OCI-LY7 (cell line): ENCODE data around the gene NUP42. TPM values are rescaled to one million over a fixed set of nuclear protein-coding genes. Genes with fewer than 3 reads are reported as not detected.
"Not testable (repeated sequence)": the region's sequence is repeated elsewhere in the genome, so short reads cannot be mapped to it uniquely, and the experiment has no call there.

Source experiments
- BruUV-seq: library from RNA; stranded (reverse); fragments of 400-500 nt; replicated peaks from 2 replicates; lab custom pipeline; 2021; lab: Mats Ljungman, UMichigan
- CTCF ChIA-PET: fragments of 300-600 bp; sonication (Branson Sonifier 250); formaldehyde crosslinking; loops from one replicate; lab custom pipeline; 2022; ENCODE audit warnings: antibody characterized with exemption; ENCODE audit not compliant: unreplicated experiment; lab: Charles Lee
- POLR2A ChIA-PET: fragments of 300-600 bp; sonication (Branson Sonifier 250); formaldehyde crosslinking; loops from one replicate; lab custom pipeline; 2022; ENCODE audit warnings: antibody characterized with exemption; lab: Charles Lee
- DNase-seq: peaks from one replicate; pipeline ENCODE4 v3.0.0-alpha.2; 2015; ENCODE audit warnings: low spot score
- H2AFZ ChIP-seq: fragments of 200-600 bp; sonication (generic), shearing (Covaris generic); 2 replicates; pipeline ENCODE4 v1.6.1; 2014; ENCODE audit warnings: mild to moderate bottlenecking, antibody characterized with exemption, low read length, moderate library complexity
- H3K27ac ChIP-seq: fragments of 200-600 bp; sonication (generic); 2 replicates; pipeline ENCODE4 v1.5.1; 2014; ENCODE audit warnings: mixed run types, low read depth, mild to moderate bottlenecking, moderate library complexity, low read length, inconsistent platforms; ENCODE audit not compliant: poor library complexity, severe bottlenecking
- H3K36me3 ChIP-seq: fragments of 200-600 bp; sonication (generic); 2 replicates; pipeline ENCODE4 v1.6.1; 2014; ENCODE audit warnings: mild to moderate bottlenecking, antibody characterized with exemption, low read length, moderate library complexity, mixed read lengths; ENCODE audit not compliant: insufficient read depth
- H3K4me1 ChIP-seq: fragments of 200-600 bp; sonication (generic); 2 replicates; pipeline ENCODE4 v1.5.1; 2014; ENCODE audit warnings: mild to moderate bottlenecking, low read length; ENCODE audit not compliant: insufficient read depth, poor library complexity, severe bottlenecking
- H3K4me2 ChIP-seq: fragments of 200-600 bp; sonication (generic); 2 replicates; pipeline ENCODE4 v1.6.1; 2014; ENCODE audit warnings: mild to moderate bottlenecking, low read length
- H3K4me3 ChIP-seq: fragments of 200-600 bp; sonication (generic); 2 replicates; pipeline ENCODE4 v1.5.1; 2014; ENCODE audit warnings: mild to moderate bottlenecking, low read depth, low read length; ENCODE audit not compliant: poor library complexity, severe bottlenecking
- H3K79me2 ChIP-seq: fragments of 200-600 bp; sonication (generic); 2 replicates; pipeline ENCODE4 v1.6.1; 2016; ENCODE audit warnings: low read depth, mild to moderate bottlenecking, low read length, moderate library complexity, mixed read lengths; ENCODE audit not compliant: insufficient read depth
- H3K9me2 ChIP-seq: fragments of 200-600 bp; sonication (generic); 2 replicates; pipeline ENCODE4 v1.6.1; 2016; ENCODE audit warnings: mild to moderate bottlenecking, low read length, mixed read lengths; ENCODE audit not compliant: insufficient read depth
- H3K9me3 ChIP-seq: fragments of 200-600 bp; sonication (generic); 2 replicates; pipeline ENCODE4 v1.6.1; 2014; ENCODE audit warnings: mild to moderate bottlenecking, mixed run types, low read length, mixed read lengths
- H4K20me1 ChIP-seq: fragments of 200-600 bp; sonication (generic); 2 replicates; pipeline ENCODE4 v1.6.1; 2014; ENCODE audit warnings: mild to moderate bottlenecking, antibody characterized with exemption, low read length, moderate library complexity, mixed read lengths; ENCODE audit not compliant: insufficient read depth
- CTCF ChIP-seq: fragments of 200-600 bp; sonication (generic); conservative IDR thresholded peaks from 2 replicates; pipeline ENCODE4 v1.5.1; 2014; ENCODE audit warnings: mild to moderate bottlenecking, antibody characterized with exemption, low read length, moderate library complexity, mixed read lengths
- EZH2phosphoT487 ChIP-seq: fragments of 200-600 bp; sonication (generic); IDR thresholded peaks from 2 replicates; pipeline ENCODE4 v1.6.1; 2018; ENCODE audit warnings: low read depth, borderline replicate concordance, mild to moderate bottlenecking, mixed run types, antibody characterized with exemption, low read length, moderate library complexity, mixed read lengths
- intact Hi-C: fragments of 100-400 bp; cut with micrococcal nuclease; formaldehyde crosslinking; loops from one replicate; pipeline ENCODE4 v1.10.0; 2022; ENCODE audit not compliant: unreplicated experiment
- total RNA-seq, 2 experiments: library from RNA; depleted of rRNA in 1 of 2; stranded (reverse); fragments of >200 nt in 1 of 2; shearing (Covaris generic) in 1 of 2; gene quantifications; 2 replicates each; pipeline ENCODE4 v1.2.3, GENCODE V29; 2014 to 2022

NUP42 gene
- total RNA-seq, 2 experiments from 2014 or later, result 73.4 to 103 TPM

- no peak overlapping the region for H2AFZ ChIP-seq
- no peak overlapping the region for H3K4me2 ChIP-seq
- intact Hi-C loops, result no loop called here
- BruUV-seq, result no TSS peak
- no peaks in the 10 kb centered on the region for H4K20me1 ChIP-seq
- H3K4me1 ChIP-seq, result no peaks in the 10 kb centered on the region
- H3K4me3 ChIP-seq, result no peak overlapping the region
- H3K9me3 ChIP-seq, result no peaks in the 10 kb centered on the region
- ChIA-PET POLR2A (interaction anchor here (1.3 kb wide), 1 partner anchor 18 kb away, joined by 3 read pairs; no protein-coding TSS in a partner anchor), CTCF (no interaction called here)
- peaks cover 94% of the 10 kb centered on the region for H3K36me3 ChIP-seq
- H3K27ac ChIP-seq, result no peak overlapping the region
- H3K9me2 ChIP-seq, result no peaks in the 10 kb centered on the region
- no peaks in the 10 kb centered on the region; the same call in 1 of the 2 replicates for H3K79me2 ChIP-seq
- TF ChIP-seq CTCF (no peak), EZH2phosphoT487 (no peak)
- DNase-seq, result no peak
These were observed 14.5 kb downstream of the NUP42 start for GRCh38 chr7:23196306-23196705.

DNA sequence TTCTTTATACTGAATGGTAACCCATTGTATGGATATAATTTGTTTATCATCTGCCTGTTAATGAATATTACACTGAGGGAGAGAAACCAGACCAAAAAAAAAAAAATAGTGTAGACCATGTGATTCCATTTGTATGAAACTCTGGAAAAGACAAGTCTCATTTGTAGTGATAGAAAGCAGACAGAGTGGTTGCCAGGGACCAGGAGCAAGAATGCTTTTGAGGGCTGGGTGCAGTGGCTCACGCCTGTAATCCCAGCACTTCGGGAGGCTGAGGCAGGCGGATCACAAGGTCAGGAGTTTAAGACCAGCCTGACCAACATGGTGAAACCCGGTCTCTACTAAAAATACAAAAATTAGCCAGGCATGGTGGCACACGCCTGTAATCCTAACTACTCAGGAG lies 15.9 kb downstream of the NUP42 start:
- H3K4me2 ChIP-seq, CTCF ChIA-PET, H3K4me1 ChIP-seq, H4K20me1 ChIP-seq, intact Hi-C loops, H3K27ac ChIP-seq, H3K79me2 ChIP-seq, DNase-seq, H2AFZ ChIP-seq, H3K9me2 ChIP-seq, BruUV-seq, H3K4me3 ChIP-seq, H3K9me3 ChIP-seq: not testable (repeated sequence)
- H3K36me3 ChIP-seq, result peaks cover 92% of the 10 kb centered on the region
- POLR2A ChIA-PET, result interaction anchor here (0.7 kb wide), 2 partner anchors 17 to 1520 kb away, joined by 4 read pairs; no protein-coding TSS in a partner anchor

GRCh38 chr7:23200331-23200730 lies 18.5 kb downstream of the NUP42 start:
- intact Hi-C loops, result no loop called here
- Histone ChIP-seq H3K4me1 (no peaks in the 10 kb centered on the region), H3K27ac (no peak overlapping the region), H3K9me2 (no peaks in the 10 kb centered on the region), H3K36me3 (peaks cover 91% of the 10 kb centered on the region), H3K4me2 (no peak overlapping the region), H3K4me3 (no peak overlapping the region), H3K9me3 (no peaks in the 10 kb centered on the region), H4K20me1 (no peaks in the 10 kb centered on the region), H2AFZ (no peak overlapping the region), H3K79me2 (no peaks in the 10 kb centered on the region; the same call in 1 of the 2 replicates)
- no TSS peak for BruUV-seq
- TF ChIP-seq EZH2phosphoT487, result no peak
- no peak for TF ChIP-seq CTCF
- DNase-seq, result no peak
- ChIA-PET CTCF (no interaction called here), POLR2A (no interaction called here)
